Measurements from ENCODE around the gene LRRC4C.

DNA sequence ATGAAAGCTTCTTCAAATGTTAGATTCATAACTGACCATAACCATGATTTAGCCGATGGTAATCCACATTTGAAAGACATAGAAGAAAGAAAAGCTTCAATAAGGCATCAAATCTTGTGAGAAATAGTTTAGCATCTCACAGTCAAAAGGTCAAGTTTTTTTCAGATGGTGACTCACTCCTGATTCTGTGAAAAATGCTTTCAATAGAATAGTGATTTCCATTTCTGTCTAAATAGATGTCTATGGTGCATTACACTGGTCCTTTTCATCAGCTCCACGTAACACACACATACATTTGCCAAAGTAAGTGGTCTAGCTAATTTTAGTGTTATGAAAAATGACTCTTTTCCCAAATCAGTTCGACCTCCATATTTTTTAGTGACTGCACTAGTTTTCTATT, 139.2 kb downstream of the LRRC4C start:
- TF ChIP-seq, protein P1, sequence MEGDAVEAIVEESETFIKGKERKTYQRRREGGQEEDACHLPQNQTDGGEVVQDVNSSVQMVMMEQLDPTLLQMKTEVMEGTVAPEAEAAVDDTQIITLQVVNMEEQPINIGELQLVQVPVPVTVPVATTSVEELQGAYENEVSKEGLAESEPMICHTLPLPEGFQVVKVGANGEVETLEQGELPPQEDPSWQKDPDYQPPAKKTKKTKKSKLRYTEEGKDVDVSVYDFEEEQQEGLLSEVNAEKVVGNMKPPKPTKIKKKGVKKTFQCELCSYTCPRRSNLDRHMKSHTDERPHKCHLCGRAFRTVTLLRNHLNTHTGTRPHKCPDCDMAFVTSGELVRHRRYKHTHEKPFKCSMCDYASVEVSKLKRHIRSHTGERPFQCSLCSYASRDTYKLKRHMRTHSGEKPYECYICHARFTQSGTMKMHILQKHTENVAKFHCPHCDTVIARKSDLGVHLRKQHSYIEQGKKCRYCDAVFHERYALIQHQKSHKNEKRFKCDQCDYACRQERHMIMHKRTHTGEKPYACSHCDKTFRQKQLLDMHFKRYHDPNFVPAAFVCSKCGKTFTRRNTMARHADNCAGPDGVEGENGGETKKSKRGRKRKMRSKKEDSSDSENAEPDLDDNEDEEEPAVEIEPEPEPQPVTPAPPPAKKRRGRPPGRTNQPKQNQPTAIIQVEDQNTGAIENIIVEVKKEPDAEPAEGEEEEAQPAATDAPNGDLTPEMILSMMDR (IDR thresholded peaks at IDR 0.05): no peak
- no peak for TF ChIP-seq EZH2 (IDR thresholded peaks at IDR 0.05)
